GM12878 (cell line): ENCODE measurements around the gene MAD1L1.

ENCODE experiments used
- EP300 ChIP-seq, 2 experiments: fragments of 150-350 bp in 1 of 2; IDR thresholded peaks; 2 replicates each; pipeline ENCODE4 v1.6.1; 2011 to 2012; ENCODE audit warnings: low read depth in 2 of 2, low read length in 2 of 2, borderline replicate concordance in 1 of 2, improper control_type of control experiment in 1 of 2, inconsistent platforms in 1 of 2; ENCODE audit not compliant: control insufficient read depth in 1 of 2
- EZH2 ChIP-seq: IDR thresholded peaks from 2 replicates; pipeline ENCODE4 v1.6.1; 2012; ENCODE audit warnings: low read depth, mild to moderate bottlenecking, control low read depth, inconsistent platforms, low read length, borderline replicate concordance; ENCODE audit not compliant: control insufficient read depth
- MEF2A ChIP-seq: IDR thresholded peaks from 2 replicates; pipeline ENCODE4 v1.6.1; 2011; ENCODE audit warnings: low read depth, mild to moderate bottlenecking, low read length, moderate library complexity; ENCODE audit not compliant: insufficient read depth
- SMARCA5 ChIP-seq: fragments of 450-650 bp; IDR thresholded peaks from 2 replicates; pipeline ENCODE4 v1.6.1; 2017; ENCODE audit warnings: mild to moderate bottlenecking

DNA sequence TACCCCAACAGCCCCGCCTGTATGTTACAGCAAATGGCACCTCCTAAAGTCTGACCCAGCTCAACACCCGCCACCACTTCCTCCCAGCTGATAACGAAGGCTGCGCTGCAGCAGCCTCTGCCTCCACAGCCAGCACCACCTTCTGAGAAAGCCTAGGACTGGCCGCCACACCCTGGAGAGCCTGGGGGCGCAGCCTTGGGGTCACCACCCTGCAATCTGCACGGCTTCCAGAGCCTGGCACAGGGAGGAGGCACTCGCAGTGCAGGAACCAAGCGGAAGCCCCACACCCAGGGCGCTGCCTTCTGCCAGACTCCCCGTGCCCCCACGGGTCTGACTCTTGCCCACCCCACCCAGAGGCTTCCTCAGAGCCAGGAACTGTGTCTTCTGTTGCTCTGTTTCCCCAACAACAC, 112.5 kb downstream of the MAD1L1 start:
- TF ChIP-seq EZH2 (no peak), SMARCA5 (no peak), MEF2A (no peak), EP300 (IDR thresholded peaks at IDR 0.05; ENCODE audit: borderline replicate concordance in 1 of 2, control insufficient read depth in 1 of 2, low read depth in 2 of 2, low read length in 2 of 2) (no peak)
